ENCODE measurements around the gene CARM1. TPM values are rescaled to one million over a fixed set of nuclear protein-coding genes. Genes with fewer than 3 reads are reported as not detected.
"Not testable (repeated sequence)": the region's sequence is repeated elsewhere in the genome, so short reads cannot be mapped to it uniquely, and the experiment has no call there.

CARM1 gene
- total RNA-seq, 2 donors from 2014 or later: 85.0 to 99.5 TPM

GRCh38 chr19:10871711-10872545 is 575 bp downstream of the CARM1 start:
- Mint-ChIP-seq H3K9me3 (no peaks in the 10 kb centered on the region), H3K36me3 (ENCODE audit: insufficient read depth in 2 of 2) (peaks cover 0 to 4% of the 10 kb centered on the region in 2 donors), H3K27ac (peak overlapping the region; percentile 36), H3K4me3 (peak overlapping the region; percentile 82 to 98), H3K4me1 (ENCODE audit: low read depth) (peaks cover 49% of the 10 kb centered on the region), H3K27me3 (ENCODE audit: low read depth) (no peaks in the 10 kb centered on the region)
- peak; percentile 1 to 2 for ATAC-seq (replicated peaks in 1 of 2)
- peak; percentile 54 to 57 for DNase-seq

DNA sequence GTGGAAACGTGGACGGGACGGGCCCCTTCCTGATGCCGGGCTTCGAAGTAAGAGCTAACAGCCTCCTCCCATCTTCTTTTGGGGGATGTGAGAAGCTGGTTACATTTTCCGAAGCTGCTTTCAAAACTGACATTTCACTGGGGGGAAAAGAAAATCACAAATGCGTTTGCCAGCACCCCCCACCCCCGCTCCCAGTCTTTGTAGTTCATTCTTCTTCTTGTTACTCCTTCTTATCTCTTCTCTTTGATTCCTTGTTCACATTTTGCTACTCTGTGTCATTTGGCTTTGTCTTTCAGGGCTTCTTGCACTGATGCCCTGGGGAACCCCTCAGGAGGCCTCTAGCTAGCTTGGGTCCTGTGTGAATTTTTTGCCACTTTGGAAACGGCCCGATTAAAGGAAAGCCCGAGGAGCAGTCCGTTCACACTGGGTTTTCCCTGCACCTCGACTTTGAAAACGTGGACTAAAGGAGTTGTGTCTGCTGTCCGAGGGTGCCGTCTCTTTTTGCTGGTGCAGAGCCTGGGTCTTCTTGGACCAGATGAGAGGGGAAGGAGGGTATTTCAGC is 1.3 kb downstream of the CARM1 start:
- Mint-ChIP-seq H3K4me1 (ENCODE audit: low read depth) (peaks cover 55% of the 10 kb centered on the region), H3K27me3 (ENCODE audit: low read depth) (no peaks in the 10 kb centered on the region)

GRCh38 chr19:10874024-10874423 is 2.7 kb downstream of the CARM1 start:
- DNase-seq (no peak), ATAC-seq (replicated peaks in 1 of 2) (no peak)
- H3K36me3 Mint-ChIP-seq (ENCODE audit: insufficient read depth in 2 of 2): peaks cover under 1 to 6% of the 10 kb centered on the region in 2 donors
- H3K4me1 Mint-ChIP-seq (ENCODE audit: low read depth): peaks cover 58% of the 10 kb centered on the region
- no peaks in the 10 kb centered on the region for H3K27me3 Mint-ChIP-seq (ENCODE audit: low read depth)
- H3K9me3 Mint-ChIP-seq: no peaks in the 10 kb centered on the region
- H3K4me3 Mint-ChIP-seq: peak overlapping the region; percentile 57 to 60
- H3K27ac Mint-ChIP-seq: peak overlapping the region; percentile 24

More for the DNA sequence above, 1.3 kb downstream of the CARM1 start:
- Mint-ChIP-seq H3K36me3 (ENCODE audit: insufficient read depth in 2 of 2) (peaks cover 0 to 4% of the 10 kb centered on the region in 2 donors), H3K4me3 (peak overlapping the region; percentile 82 to 98), H3K9me3 (no peaks in the 10 kb centered on the region), H3K27ac (peak overlapping the region; percentile 36)
- ATAC-seq (replicated peaks in 1 of 2): no peak
- DNase-seq: peak in 1 of 2 donors; percentile 7

- DNase-seq: peak; percentile 59 to 61
- H3K36me3 Mint-ChIP-seq (ENCODE audit: insufficient read depth in 2 of 2): peaks cover 4 to 9% of the 10 kb centered on the region in 2 donors
- peak overlapping the region; percentile 36 for H3K27ac Mint-ChIP-seq
- H3K27me3 Mint-ChIP-seq (ENCODE audit: low read depth): no peaks in the 10 kb centered on the region
- H3K9me3 Mint-ChIP-seq: no peaks in the 10 kb centered on the region
- ATAC-seq (replicated peaks in 1 of 2): peak; percentile 75 to 79
- H3K4me3 Mint-ChIP-seq: peak overlapping the region; percentile 68 to 77
- peaks cover 52% of the 10 kb centered on the region for H3K4me1 Mint-ChIP-seq (ENCODE audit: low read depth)
These were observed 5.3 kb downstream of the CARM1 start for GRCh38 chr19:10876459-10877240.

GRCh38 chr19:10877608-10878007 is 6.3 kb downstream of the CARM1 start:
- H3K4me3 Mint-ChIP-seq: peak overlapping the region; percentile 53 to 79
- H3K27me3 Mint-ChIP-seq (ENCODE audit: low read depth); ATAC-seq (replicated peaks in 1 of 2); H3K9me3 Mint-ChIP-seq; H3K36me3 Mint-ChIP-seq (ENCODE audit: insufficient read depth in 2 of 2); DNase-seq: not testable (repeated sequence)
- peak overlapping the region; percentile 56 for H3K27ac Mint-ChIP-seq
- H3K4me1 Mint-ChIP-seq (ENCODE audit: low read depth): peaks cover 50% of the 10 kb centered on the region

GRCh38 chr19:10878253-10878652 is 6.9 kb downstream of the CARM1 start:
- ATAC-seq (replicated peaks in 1 of 2) (peak; percentile 34 to 38), DNase-seq (peak in 1 of 2 donors; percentile 17)
- no peaks in the 10 kb centered on the region for H3K27me3 Mint-ChIP-seq (ENCODE audit: low read depth)
- H3K27ac Mint-ChIP-seq: peak overlapping the region; percentile 56
- peaks cover 44% of the 10 kb centered on the region for H3K4me1 Mint-ChIP-seq (ENCODE audit: low read depth)
- H3K36me3 Mint-ChIP-seq (ENCODE audit: insufficient read depth in 2 of 2): peaks cover 4 to 7% of the 10 kb centered on the region in 2 donors
- peak overlapping the region; percentile 53 to 79 for H3K4me3 Mint-ChIP-seq
- H3K9me3 Mint-ChIP-seq: no peaks in the 10 kb centered on the region

- Mint-ChIP-seq H3K4me3 (no peak overlapping the region), H3K36me3 (ENCODE audit: insufficient read depth in 2 of 2) (peaks cover 4% of the 10 kb centered on the region in 2 donors), H3K4me1 (ENCODE audit: low read depth) (peaks cover 41% of the 10 kb centered on the region), H3K27ac (no peak overlapping the region), H3K27me3 (ENCODE audit: low read depth) (no peaks in the 10 kb centered on the region), H3K9me3 (no peaks in the 10 kb centered on the region)
- DNase-seq (no peak), ATAC-seq (replicated peaks in 1 of 2) (no peak)
These were observed 10.2 kb downstream of the CARM1 start for GRCh38 chr19:10881403-10882107.

DNA sequence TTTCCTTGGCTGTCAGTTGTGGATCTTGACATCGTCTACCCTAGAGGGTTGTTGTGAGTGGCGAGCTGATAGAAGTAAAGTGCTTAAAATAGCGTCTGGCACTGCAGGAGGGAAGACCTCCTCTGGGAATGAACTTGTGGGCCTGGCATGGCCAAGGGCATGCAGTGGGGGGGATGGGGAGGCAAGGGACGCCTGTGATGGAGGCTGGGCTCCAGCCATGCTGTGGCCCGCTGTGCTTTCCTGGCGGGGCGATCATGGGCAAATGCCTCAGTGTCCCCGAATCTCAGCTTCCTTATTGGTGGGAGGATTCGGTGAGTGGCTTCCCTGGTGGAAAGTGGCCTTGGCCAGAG is 10.7 kb downstream of the CARM1 start:
- Mint-ChIP-seq H3K9me3 (no peaks in the 10 kb centered on the region), H3K36me3 (ENCODE audit: insufficient read depth in 2 of 2) (peaks cover 4% of the 10 kb centered on the region in 2 donors), H3K27ac (no peak overlapping the region), H3K4me1 (ENCODE audit: low read depth) (peaks cover 36% of the 10 kb centered on the region), H3K4me3 (no peak overlapping the region), H3K27me3 (ENCODE audit: low read depth) (no peaks in the 10 kb centered on the region)
- DNase-seq (no peak), ATAC-seq (replicated peaks in 1 of 2) (no peak)

DNA sequence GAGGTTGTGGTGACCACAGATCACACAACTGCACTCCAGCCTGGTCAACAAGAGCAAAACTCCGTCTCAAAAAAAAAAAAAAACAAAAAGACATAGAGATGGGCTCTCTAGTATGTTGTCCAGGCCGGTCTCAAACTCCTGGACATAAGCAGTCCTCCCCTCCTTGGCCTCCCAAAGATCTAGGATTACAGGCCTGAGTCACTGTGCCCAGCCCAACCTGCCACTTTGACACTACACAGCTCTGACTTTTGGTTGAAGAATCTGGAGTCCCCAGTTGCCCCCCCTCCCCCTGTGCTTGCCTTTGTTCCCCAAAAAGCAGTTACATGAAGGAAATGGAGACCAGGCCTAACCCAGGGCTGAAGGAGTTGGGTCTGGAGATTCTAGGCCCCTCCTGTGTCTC is 12.9 kb downstream of the CARM1 start:
- no peak overlapping the region for H3K27ac Mint-ChIP-seq
- no peaks in the 10 kb centered on the region for H3K27me3 Mint-ChIP-seq (ENCODE audit: low read depth)
- H3K4me1 Mint-ChIP-seq (ENCODE audit: low read depth): peaks cover 19% of the 10 kb centered on the region
- peaks cover under 1 to 2% of the 10 kb centered on the region in 2 donors for H3K36me3 Mint-ChIP-seq (ENCODE audit: insufficient read depth in 2 of 2)
- DNase-seq: no peak
- ATAC-seq (replicated peaks in 1 of 2): no peak
- no peak overlapping the region for H3K4me3 Mint-ChIP-seq
- no peaks in the 10 kb centered on the region for H3K9me3 Mint-ChIP-seq

DNA sequence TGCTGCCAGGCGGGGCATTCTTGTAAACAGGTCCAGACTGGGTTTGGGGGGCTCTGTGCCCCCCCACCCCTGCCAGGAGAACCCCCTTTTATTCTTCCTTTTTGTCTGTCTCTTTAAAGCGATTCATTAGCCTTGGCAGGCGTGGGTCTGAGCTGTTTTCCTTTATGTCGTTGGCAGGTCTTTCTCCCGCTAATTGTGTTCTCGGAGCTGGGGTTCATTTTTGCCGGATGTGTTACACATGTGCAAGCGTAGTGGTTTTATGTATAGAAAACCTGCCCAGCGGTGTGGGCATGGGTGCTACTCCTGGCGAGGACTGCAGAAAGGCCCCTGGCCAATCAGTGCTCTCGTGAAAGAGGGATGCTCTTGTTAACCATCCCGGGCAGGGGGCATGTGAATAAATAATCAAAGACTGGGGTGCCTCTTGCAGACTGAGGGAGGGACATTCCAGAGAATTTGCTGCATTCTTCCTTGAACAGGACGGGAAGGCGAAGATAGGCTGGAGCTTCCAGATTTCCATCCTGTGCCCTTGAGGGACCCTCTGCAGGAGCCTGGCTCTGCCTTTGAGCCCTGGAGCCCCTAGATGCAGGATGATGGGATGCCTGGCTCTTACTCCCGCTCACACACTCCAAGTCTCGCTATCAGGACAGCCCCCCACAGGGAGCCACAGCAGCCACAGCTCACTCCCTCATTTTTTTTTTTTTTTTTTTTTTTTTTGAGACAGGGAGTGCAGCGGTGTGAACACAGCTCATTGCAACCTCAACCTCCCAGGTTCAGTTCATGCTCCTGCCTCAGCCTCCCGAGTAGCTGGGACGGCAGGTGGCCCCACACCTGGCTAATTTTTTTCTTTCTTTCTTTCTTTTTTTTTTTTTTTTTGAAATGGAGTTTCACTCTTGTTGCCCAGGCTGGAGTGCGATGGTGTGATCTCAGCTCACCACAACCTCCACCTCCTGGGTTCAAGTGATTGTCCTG is 14.1 kb downstream of the CARM1 start:
- H3K27me3 Mint-ChIP-seq (ENCODE audit: low read depth): no peaks in the 10 kb centered on the region
- H3K36me3 Mint-ChIP-seq (ENCODE audit: insufficient read depth in 2 of 2): peaks cover 0 to 2% of the 10 kb centered on the region in 2 donors
- H3K4me3 Mint-ChIP-seq: no peak overlapping the region
- H3K9me3 Mint-ChIP-seq: no peaks in the 10 kb centered on the region
- DNase-seq (no peak), ATAC-seq (replicated peaks in 1 of 2) (no peak)
- no peak overlapping the region for H3K27ac Mint-ChIP-seq
- peaks cover 14% of the 10 kb centered on the region for H3K4me1 Mint-ChIP-seq (ENCODE audit: low read depth)

- Mint-ChIP-seq H3K9me3 (no peaks in the 10 kb centered on the region), H3K4me3 (no peak overlapping the region), H3K36me3 (ENCODE audit: insufficient read depth in 2 of 2) (no peaks in the 10 kb centered on the region), H3K27ac (no peak overlapping the region), H3K27me3 (ENCODE audit: low read depth) (no peaks in the 10 kb centered on the region), H3K4me1 (ENCODE audit: low read depth) (peaks cover 14% of the 10 kb centered on the region)
- DNase-seq (no peak), ATAC-seq (replicated peaks in 1 of 2) (no peak)
These were observed 16.4 kb downstream of the CARM1 start for GRCh38 chr19:10887616-10888367.

Measured in activated T-cell treated with anti-CD3 and anti-CD28 coated beads, Interleukin-2, amount 50 U/mL, for 72 hours (primary cell).